ENCODE measurements around the gene MYH9.

GRCh38 chr22:36343720-36344105 is 44.1 kb downstream of the MYH9 start:
- TF ChIP-seq CTCF (IDR thresholded peaks at IDR 0.05) (no peak), POLR2A (IDR thresholded peaks at IDR 0.05; ENCODE audit: low read depth) (no peak), POLR2AphosphoS5 (IDR thresholded peaks at IDR 0.05) (peak; percentile 33 to 48)

Data from esophagus muscularis mucosa (tissue), 3 donors.